Smooth muscle cell (in vitro differentiated cells): ENCODE measurements around the gene NCR1. TPM values are rescaled to one million over a fixed set of nuclear protein-coding genes. Genes with fewer than 3 reads are reported as not detected.
"Not testable (repeated sequence)": the region's sequence is repeated elsewhere in the genome, so short reads cannot be mapped to it uniquely, and the experiment has no call there.

Experiments used
- DNase-seq: peaks from one replicate; lab custom pipeline; 2025; ENCODE audit not compliant: unreplicated experiment; lab: John Stamatoyannopoulos, UW
- H2AFZ ChIP-seq: fragments of 200-600 bp; sonication (generic); 2 replicates; pipeline ENCODE4 v1.6.0; 2016; ENCODE audit warnings: antibody characterized with exemption, low read depth, mild to moderate bottlenecking
- H3F3A ChIP-seq: fragments of 200-600 bp; sonication (generic); 2 replicates; pipeline ENCODE4 v1.6.0; 2017; ENCODE audit warnings: antibody characterized with exemption, low read depth
- H3K27ac ChIP-seq: fragments of 200-600 bp; sonication (generic); 2 replicates; pipeline ENCODE4 v1.5.1; 2016; ENCODE audit warnings: low read depth, mild to moderate bottlenecking
- H3K27me3 ChIP-seq: fragments of 200-600 bp; sonication (generic); 2 replicates; pipeline ENCODE4 v1.6.1; 2016; ENCODE audit warnings: low read depth, mild to moderate bottlenecking
- H3K36me3 ChIP-seq: fragments of 200-600 bp; sonication (generic); 2 replicates; pipeline ENCODE4 v1.5.1; 2016; ENCODE audit warnings: low read depth
- H3K4me1 ChIP-seq: fragments of 200-600 bp; sonication (generic); 2 replicates; pipeline ENCODE4 v1.5.1; 2016; ENCODE audit warnings: low read depth
- H3K4me2 ChIP-seq: fragments of 200-600 bp; sonication (generic); 2 replicates; pipeline ENCODE4 v1.6.0; 2016; ENCODE audit warnings: mild to moderate bottlenecking
- H3K4me3 ChIP-seq: fragments of 200-600 bp; sonication (generic); 2 replicates; pipeline ENCODE4 v1.5.1; 2016; ENCODE audit warnings: mild to moderate bottlenecking
- H3K79me2 ChIP-seq: fragments of 200-600 bp; sonication (generic); 2 replicates; pipeline ENCODE4 v1.6.0; 2016; ENCODE audit warnings: low read depth, mild to moderate bottlenecking
- H3K9ac ChIP-seq: fragments of 200-600 bp; sonication (generic); 2 replicates; pipeline ENCODE4 v1.6.0; 2016; ENCODE audit warnings: low read depth
- H3K9me3 ChIP-seq: fragments of 200-600 bp; sonication (generic); replicated peaks from 2 replicates; pipeline ENCODE4 v1.5.1; 2016; ENCODE audit warnings: low read depth
- H4K20me1 ChIP-seq: fragments of 200-600 bp; sonication (generic); 2 replicates; pipeline ENCODE4 v1.6.0; 2016; ENCODE audit warnings: low read depth
- WGBS: methylation state at CpG from one replicate; pipeline ENCODE4 v1.1.7; 2016; ENCODE audit warnings: low lambda C conversion rate; 5-methylcytosine and 5-hydroxymethylcytosine counted together
- polyA plus RNA-seq: library from polyadenylated mRNA; unstranded; fragments of >200 nt; fragmentation: Nextera tagmentation; extraction: Ambion mirVana; gene quantifications from 2 replicates; pipeline ENCODE4 v1.2.1, GENCODE V29; 2016
- total RNA-seq: library from RNA; depleted of rRNA; stranded (reverse); fragments of >200 nt; gene quantifications from 2 replicates; pipeline ENCODE4 v1.2.3, GENCODE V29; 2014
- TF ChIP-seq, protein P1 (sequence below): fragments of 200-600 bp; sonication (generic); IDR thresholded peaks from 2 replicates; pipeline ENCODE4 v1.5.1; 2017; ENCODE audit warnings: borderline replicate concordance, mild to moderate bottlenecking, antibody characterized with exemption; ENCODE audit not compliant: insufficient read depth, poor library complexity, severe bottlenecking

The NCR1 gene
- total and polyA plus RNA-seq, 2 experiments from 2014 or later = 0.64 TPM; not detected in 1

DNA sequence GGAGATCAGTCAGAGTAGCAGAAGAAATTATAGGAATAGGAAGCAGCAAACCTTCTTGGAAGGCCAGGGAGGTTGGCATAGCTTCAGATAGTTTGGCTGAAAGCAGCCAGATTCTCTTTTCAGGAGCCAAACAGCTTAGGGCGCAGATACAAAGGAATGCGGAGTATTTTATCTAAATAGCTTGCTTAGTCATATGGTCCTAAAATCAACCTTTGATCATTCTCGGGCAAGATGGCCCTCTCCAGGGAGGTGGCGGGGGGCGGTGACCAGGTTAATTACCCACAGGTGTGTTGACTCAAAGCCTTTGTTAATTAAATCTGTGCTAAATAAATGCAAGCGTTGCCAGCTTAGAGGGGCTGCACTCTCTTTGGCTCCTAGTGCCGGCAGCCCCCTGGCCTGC is 12.5 kb upstream of the NCR1 start:
- Histone ChIP-seq H3K27me3 (no peaks in the 10 kb centered on the region), H3K9ac (no peak overlapping the region), H3K4me2 (no peak overlapping the region), H4K20me1 (no peaks in the 10 kb centered on the region), H3F3A (no peaks in the 10 kb centered on the region), H3K36me3 (no peaks in the 10 kb centered on the region), H3K9me3 (no peaks in the 10 kb centered on the region), H2AFZ (no peak overlapping the region), H3K4me3 (no peak overlapping the region), H3K4me1 (no peaks in the 10 kb centered on the region), H3K27ac (no peak overlapping the region), H3K79me2 (no peaks in the 10 kb centered on the region)
- TF ChIP-seq, protein P1, sequence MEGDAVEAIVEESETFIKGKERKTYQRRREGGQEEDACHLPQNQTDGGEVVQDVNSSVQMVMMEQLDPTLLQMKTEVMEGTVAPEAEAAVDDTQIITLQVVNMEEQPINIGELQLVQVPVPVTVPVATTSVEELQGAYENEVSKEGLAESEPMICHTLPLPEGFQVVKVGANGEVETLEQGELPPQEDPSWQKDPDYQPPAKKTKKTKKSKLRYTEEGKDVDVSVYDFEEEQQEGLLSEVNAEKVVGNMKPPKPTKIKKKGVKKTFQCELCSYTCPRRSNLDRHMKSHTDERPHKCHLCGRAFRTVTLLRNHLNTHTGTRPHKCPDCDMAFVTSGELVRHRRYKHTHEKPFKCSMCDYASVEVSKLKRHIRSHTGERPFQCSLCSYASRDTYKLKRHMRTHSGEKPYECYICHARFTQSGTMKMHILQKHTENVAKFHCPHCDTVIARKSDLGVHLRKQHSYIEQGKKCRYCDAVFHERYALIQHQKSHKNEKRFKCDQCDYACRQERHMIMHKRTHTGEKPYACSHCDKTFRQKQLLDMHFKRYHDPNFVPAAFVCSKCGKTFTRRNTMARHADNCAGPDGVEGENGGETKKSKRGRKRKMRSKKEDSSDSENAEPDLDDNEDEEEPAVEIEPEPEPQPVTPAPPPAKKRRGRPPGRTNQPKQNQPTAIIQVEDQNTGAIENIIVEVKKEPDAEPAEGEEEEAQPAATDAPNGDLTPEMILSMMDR = no peak
- 22% methylated on average over 7 of the region's 7 CpGs for WGBS
- DNase-seq = no peak

DNA sequence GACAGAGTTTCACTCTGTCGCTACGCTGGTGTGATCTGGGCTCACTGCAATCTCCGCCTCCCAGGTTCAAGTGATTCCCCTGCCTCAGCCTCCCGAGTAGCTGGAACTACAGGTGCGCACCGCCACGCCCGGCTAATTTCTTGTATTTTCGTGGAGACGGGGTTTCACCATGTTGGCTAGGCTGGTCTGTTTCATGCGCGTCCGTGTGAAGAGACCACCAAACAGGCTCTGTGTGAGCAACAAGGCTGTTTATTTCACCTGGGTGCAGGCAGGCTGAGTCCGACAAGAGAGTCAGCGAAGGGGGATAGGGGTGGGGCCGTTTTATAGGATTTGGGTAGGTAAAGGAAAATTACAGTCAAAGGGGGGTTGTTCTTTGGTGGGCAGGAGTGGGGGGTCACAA is 11.8 kb upstream of the NCR1 start:
- WGBS = 55% methylated on average over 16 of the region's 16 CpGs
- H4K20me1 ChIP-seq, H2AFZ ChIP-seq, H3K27ac ChIP-seq, H3K27me3 ChIP-seq, H3K9ac ChIP-seq, DNase-seq, H3K9me3 ChIP-seq, H3K4me3 ChIP-seq, H3K36me3 ChIP-seq, H3K79me2 ChIP-seq, H3F3A ChIP-seq, H3K4me1 ChIP-seq, H3K4me2 ChIP-seq: not testable (repeated sequence)

DNA sequence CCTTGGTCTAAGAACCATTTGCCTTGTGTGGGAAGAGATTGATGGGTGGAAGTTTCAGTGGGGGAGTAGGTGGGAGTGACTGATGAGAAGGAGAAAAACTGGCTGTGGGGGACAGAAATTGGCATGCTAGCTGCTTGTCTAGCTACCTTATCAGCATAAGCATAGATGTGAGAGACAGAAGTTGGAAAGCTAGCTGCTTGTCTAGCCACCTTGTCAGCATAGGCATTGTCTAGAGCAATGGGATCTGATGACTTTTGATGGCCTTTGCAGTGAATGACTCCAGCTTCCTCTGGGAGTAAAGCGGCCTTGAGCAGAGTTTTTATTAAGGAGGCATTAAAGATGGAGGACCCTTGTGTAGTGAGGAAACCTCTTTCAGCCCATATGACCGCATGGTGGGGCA is 9.9 kb upstream of the NCR1 start:
- no peaks in the 10 kb centered on the region for H3K27me3 ChIP-seq
- no peak overlapping the region for H3K27ac ChIP-seq
- no peak overlapping the region for H3K4me2 ChIP-seq
- WGBS = 84% methylated on average over 2 of the region's 2 CpGs
- no peaks in the 10 kb centered on the region for H3K79me2 ChIP-seq
- DNase-seq = no peak
- H3K9ac ChIP-seq = no peak overlapping the region
- no peaks in the 10 kb centered on the region for H3K4me1 ChIP-seq
- H3K36me3 ChIP-seq = no peaks in the 10 kb centered on the region
- no peaks in the 10 kb centered on the region for H3K9me3 ChIP-seq
- no peaks in the 10 kb centered on the region for H4K20me1 ChIP-seq
- no peak overlapping the region for H3K4me3 ChIP-seq
- no peak overlapping the region for H2AFZ ChIP-seq
- H3F3A ChIP-seq = no peaks in the 10 kb centered on the region
- TF ChIP-seq, protein P1 = no peak

DNA sequence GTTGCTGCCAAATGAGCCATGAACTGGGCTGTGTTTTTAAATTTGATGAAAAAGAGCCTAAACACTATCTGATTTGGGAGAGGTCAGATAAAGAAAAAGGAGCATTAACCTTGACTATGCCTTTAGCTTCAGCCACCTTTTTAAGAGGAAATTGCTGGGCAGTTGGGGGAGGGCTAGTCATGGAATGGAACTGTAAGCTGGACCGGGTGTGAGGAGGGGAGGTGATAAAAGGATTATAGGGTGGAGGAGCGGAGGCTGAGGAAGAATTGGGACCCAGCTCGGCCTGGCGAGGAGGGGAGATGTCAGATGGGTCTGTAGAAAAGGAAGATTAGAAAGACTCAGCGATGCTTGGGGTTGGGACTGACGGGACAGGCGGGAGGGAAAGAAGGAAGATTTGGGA is 7.3 kb upstream of the NCR1 start:
- not testable (repeated sequence) for H3K4me1 ChIP-seq, H3K4me2 ChIP-seq, H3F3A ChIP-seq, DNase-seq, H3K9me3 ChIP-seq, H3K4me3 ChIP-seq, H3K27me3 ChIP-seq, H3K36me3 ChIP-seq, H3K79me2 ChIP-seq, H4K20me1 ChIP-seq, H3K27ac ChIP-seq, H2AFZ ChIP-seq, H3K9ac ChIP-seq
- WGBS = 74% methylated on average over 7 of the region's 7 CpGs

DNA sequence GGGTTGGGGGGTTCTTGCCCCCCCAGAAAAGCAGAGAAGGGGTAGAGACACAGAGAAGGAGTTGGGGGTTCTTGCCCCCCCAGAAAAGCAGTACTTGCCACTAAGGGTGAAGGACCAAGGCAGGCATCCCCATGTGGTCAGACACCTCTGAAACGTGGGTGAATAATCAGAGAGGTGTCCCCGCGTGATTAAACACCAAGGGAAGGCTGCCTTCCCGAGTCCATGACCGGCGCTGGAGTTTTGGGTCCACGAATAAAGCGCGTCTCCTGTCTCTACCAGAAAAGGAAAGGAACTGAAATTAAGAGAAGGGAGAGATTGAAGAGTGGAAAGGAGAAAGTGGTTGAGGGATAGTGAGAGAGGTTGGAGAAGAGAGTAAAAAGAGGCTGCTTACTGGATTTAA is 6.3 kb upstream of the NCR1 start:
- not testable (repeated sequence) for H3K79me2 ChIP-seq, H3K4me3 ChIP-seq, DNase-seq, H3K36me3 ChIP-seq, H3K9me3 ChIP-seq, H3K4me1 ChIP-seq, H3K9ac ChIP-seq, H2AFZ ChIP-seq, H3K27ac ChIP-seq, H3F3A ChIP-seq, H3K27me3 ChIP-seq, H3K4me2 ChIP-seq, H4K20me1 ChIP-seq
- WGBS = 90% methylated on average over 9 of the region's 9 CpGs

DNA sequence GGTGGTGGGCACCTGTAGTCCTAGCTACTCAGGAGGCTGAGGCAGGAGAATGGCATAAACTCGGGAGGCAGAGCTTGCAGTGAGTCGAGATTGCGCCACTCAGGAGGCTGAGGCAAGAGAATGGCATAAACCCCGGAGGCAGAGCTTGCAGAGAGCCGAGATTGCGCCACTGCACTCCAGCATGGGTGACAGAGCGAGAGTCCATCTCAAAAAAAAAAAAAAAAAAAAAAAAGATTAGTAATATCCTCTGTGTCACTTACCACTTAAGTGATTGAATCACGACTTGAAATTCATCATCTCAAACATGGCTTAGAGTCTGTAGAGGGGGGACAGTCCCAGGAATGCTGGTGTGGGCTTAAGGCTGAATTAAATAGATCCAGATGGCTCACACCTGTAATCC is 4.8 kb upstream of the NCR1 start:
- not testable (repeated sequence) for H3K9me3 ChIP-seq, H3K79me2 ChIP-seq, DNase-seq, H3K36me3 ChIP-seq, H3K27me3 ChIP-seq, H3K4me1 ChIP-seq, H3F3A ChIP-seq, H3K4me3 ChIP-seq, H3K4me2 ChIP-seq, H4K20me1 ChIP-seq, H2AFZ ChIP-seq, H3K9ac ChIP-seq, H3K27ac ChIP-seq
- 84% methylated on average over 8 of the region's 8 CpGs for WGBS
